OCI-LY7 (cell line): ENCODE results near the gene PNPLA1.

Experiments
- EZH2phosphoT487 ChIP-seq: fragments of 200-600 bp; sonication (generic); IDR thresholded peaks from 2 replicates; pipeline ENCODE4 v1.6.1; 2018; ENCODE audit warnings: low read depth, borderline replicate concordance, mild to moderate bottlenecking, mixed run types, antibody characterized with exemption, low read length, moderate library complexity, mixed read lengths
- TF ChIP-seq, protein P1 (sequence below): fragments of 200-600 bp; sonication (generic); conservative IDR thresholded peaks from 2 replicates; pipeline ENCODE4 v1.5.1; 2014; ENCODE audit warnings: mild to moderate bottlenecking, antibody characterized with exemption, low read length, moderate library complexity, mixed read lengths

- TF ChIP-seq, protein P1, sequence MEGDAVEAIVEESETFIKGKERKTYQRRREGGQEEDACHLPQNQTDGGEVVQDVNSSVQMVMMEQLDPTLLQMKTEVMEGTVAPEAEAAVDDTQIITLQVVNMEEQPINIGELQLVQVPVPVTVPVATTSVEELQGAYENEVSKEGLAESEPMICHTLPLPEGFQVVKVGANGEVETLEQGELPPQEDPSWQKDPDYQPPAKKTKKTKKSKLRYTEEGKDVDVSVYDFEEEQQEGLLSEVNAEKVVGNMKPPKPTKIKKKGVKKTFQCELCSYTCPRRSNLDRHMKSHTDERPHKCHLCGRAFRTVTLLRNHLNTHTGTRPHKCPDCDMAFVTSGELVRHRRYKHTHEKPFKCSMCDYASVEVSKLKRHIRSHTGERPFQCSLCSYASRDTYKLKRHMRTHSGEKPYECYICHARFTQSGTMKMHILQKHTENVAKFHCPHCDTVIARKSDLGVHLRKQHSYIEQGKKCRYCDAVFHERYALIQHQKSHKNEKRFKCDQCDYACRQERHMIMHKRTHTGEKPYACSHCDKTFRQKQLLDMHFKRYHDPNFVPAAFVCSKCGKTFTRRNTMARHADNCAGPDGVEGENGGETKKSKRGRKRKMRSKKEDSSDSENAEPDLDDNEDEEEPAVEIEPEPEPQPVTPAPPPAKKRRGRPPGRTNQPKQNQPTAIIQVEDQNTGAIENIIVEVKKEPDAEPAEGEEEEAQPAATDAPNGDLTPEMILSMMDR, result no peak
- no peak for TF ChIP-seq EZH2phosphoT487
Measured at GRCh38 chr6:36242161-36242560, 27.7 kb upstream of the PNPLA1 start.
